HepG2 (cell line): ENCODE results near the gene S1PR5.

Experiments used
- GABPA ChIP-seq, 2 experiments: IDR thresholded peaks; 2 replicates each; pipeline ENCODE4 v1.6.1; 2011 to 2016; ENCODE audit warnings: low read depth in 2 of 2, low read length in 1 of 2, missing biosample characterization in 1 of 2, missing genetic modification characterization in 1 of 2
- KMT2B ChIP-seq: IDR thresholded peaks from 2 replicates; pipeline ENCODE4 v1.6.1; 2016; ENCODE audit warnings: missing genetic modification reagents, missing compliant biosample characterization
- MBD4 ChIP-seq: IDR thresholded peaks from 2 replicates; pipeline ENCODE4 v1.6.1; 2012; ENCODE audit warnings: low read length, inconsistent platforms, borderline replicate concordance
- RNF219 ChIP-seq: sonication (generic); formaldehyde crosslinking; IDR thresholded peaks from 2 replicates; pipeline ENCODE4 v1.5.0; 2020; ENCODE audit warnings: mild to moderate bottlenecking, missing genetic modification reagents
- SIX1 ChIP-seq: sonication (generic); formaldehyde crosslinking; IDR thresholded peaks from 2 replicates; pipeline ENCODE4 v1.4.0; 2020; ENCODE audit warnings: missing genetic modification reagents, borderline replicate concordance
- ZHX1 ChIP-seq: sonication (generic); formaldehyde crosslinking; IDR thresholded peaks from 2 replicates; pipeline ENCODE4 v1.8.1; 2022; ENCODE audit warnings: low read depth, mild to moderate bottlenecking, missing genetic modification reagents
- ZNF274 ChIP-seq: sonication (generic); formaldehyde crosslinking; IDR thresholded peaks from 2 replicates; pipeline ENCODE4 v1.5.1; 2020; ENCODE audit warnings: mild to moderate bottlenecking, missing genetic modification reagents
- ZNF280B ChIP-seq: sonication (generic); formaldehyde crosslinking; IDR thresholded peaks from 2 replicates; pipeline ENCODE4 v1.5.0; 2020; ENCODE audit warnings: missing genetic modification reagents, mild to moderate bottlenecking, borderline replicate concordance

GRCh38 chr19:10553087-10553667, 35.9 kb upstream of the S1PR5 start:
- TF ChIP-seq ZNF274 (CRISPR knock-in tag) (no peak), ZHX1 (CRISPR knock-in tag) (no peak), KMT2B (CRISPR knock-in tag) (no peak), MBD4 (no peak), ZNF280B (no peak), GABPA (IDR thresholded peaks at IDR 0.05; ENCODE audit: low read depth, low read length) (no peak), GABPA (CRISPR knock-in tag; IDR thresholded peaks at IDR 0.05; ENCODE audit: low read depth) (no peak), RNF219 (CRISPR knock-in tag) (no peak), SIX1 (CRISPR knock-in tag) (no peak)
